GM19455 (cell line): ENCODE measurements around the gene NEDD8.

ENCODE experiments used
- ATAC-seq: cut with Tn5 transposase; IDR thresholded peaks from one replicate; pipeline ENCODE4 v1.9.1; 2021; ENCODE audit not compliant: unreplicated experiment

The NEDD8 gene

DNA sequence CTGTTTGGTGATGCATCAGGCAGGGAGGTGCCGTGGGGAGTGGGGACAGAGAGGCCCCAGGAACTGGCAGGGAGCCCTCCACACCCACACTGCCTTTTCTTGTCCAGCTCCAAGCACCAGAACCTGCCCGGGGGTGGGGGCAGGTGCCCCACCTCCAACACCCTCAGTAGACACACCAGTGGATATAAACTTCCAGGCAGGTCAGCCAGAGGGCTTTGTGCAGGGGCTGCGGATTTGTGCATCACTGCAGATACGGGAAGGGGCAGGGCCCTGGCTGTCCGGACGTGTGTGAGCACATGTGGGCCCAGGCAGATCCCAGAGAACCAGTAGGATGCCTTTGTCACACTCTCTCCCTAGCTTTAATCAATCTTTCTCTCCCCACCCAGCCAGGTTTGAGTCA is 32.1 kb upstream of the NEDD8 start:
- ATAC-seq: no peak

DNA sequence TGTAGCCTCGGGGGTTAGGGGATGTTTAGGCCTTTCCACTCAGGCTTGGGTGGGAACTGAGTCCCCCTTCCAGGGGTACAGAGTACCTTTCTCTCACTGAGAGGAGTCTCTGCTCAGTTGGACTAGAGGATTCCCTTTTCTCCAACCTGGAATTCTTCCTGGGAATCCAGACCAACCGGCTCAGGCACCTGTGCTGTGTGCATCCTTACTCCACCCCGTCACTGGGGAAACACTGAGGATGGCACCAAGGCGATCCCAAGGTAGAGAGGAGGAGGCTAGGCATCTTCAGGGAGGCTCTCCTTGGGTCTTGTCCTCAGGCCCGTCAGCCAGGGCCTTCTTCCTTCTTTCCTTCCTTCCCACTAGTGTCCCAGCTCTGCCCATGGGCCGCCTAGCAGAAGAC is 31.7 kb upstream of the NEDD8 start:
- ATAC-seq: no peak

DNA sequence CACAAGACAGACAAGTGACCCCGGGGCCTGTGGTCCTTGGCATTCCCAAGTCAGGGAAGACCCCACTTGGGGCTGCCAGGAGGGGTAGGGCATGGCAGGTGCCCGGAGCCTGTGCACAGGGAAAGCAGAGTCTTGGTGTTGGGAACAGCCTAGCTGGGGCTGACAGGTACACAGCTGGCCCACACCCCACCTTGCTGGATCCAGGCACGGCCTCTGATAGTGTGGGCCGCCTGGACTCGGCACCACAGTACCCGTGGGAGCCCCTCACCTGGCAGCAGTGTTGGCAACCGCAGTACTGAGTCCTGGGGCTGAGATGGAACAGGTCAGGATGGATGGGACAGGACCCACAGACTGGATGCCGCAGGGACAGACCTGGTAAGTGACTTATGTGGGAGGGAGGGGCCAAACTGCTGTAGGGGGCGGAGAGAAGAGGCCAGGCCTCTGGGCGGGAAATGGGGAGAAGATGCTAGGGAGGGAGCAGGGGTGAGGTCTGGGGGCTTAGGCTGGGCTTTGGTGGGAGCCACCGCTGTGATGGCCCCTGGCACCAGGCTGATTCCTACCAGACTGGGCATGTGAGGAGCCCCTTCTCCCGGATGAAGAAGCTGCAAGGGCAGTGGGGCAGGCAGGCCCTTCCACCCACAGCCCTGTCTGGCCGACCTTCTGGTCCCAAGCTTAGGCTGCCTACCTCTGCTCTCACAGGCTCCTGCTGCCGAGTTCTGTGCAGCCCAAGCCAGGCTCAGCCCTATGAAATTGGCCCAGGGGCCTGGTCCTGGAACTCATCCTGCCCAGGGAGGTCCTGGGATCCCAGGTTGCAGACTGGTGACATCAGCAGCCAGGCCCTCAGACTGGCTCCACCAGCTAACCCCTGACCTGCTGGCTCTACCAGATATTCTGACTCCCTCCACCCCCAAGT is 30.9 kb upstream of the NEDD8 start, which contains the start of gene TGM1:
TGM1 (minus strand) TSS at position 357 of the 913 bp plus-strand sequence. CDS start 825 bp downstream, outside the sequence.
- ATAC-seq: no peak

DNA sequence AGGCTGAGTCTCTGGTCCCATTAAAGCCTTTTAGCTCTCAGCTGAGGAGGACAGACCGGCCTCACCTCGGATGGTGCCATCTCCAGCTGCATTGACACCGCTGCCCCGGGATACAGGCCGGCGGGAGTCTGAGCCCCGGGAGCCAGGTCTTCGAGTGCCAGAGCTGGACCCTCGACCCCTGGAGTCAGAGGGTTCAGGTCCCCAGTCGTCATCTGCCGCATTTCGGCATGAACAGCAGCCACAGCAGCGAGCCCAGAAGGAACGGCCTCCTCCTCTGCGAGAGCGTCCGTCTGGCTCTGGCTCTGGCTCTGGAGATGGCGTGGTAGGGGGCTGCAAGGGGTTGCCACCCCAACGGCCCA is 29.8 kb upstream of the NEDD8 start:
- ATAC-seq: no peak

DNA sequence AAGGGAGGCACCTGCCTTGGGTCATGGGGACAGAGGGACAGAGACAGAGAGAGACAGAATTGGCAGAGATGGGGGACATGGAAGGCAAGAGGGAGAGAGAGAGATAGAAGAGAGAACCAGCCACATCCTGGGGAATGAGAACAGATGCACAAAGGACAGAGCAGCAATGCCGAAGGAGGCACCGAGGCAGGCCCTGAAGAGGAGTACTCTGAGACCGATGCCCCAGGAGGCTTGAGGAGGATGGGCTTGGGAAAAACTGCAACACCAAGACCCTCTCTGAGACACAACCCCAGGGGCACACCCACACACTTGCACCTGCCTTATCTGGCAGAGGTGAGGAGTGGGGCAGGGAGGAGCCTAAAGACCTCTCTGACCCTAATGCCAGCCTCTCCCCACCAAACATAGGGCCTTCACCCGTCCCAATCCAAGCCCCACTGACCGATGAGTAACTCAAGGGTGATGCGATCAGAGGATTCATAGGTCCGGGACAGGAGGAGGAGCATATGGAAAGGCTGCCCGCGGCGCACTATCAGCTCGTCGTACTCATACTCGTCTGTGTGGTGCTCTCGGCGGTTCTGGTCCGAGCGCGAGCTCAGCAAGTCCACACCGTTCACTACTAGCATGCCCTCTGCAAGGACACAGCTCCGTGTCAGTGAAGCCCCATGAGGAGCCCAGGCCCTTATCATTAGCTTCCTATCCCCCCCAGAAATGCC is 29.2 kb upstream of the NEDD8 start:
- no peak for ATAC-seq

DNA sequence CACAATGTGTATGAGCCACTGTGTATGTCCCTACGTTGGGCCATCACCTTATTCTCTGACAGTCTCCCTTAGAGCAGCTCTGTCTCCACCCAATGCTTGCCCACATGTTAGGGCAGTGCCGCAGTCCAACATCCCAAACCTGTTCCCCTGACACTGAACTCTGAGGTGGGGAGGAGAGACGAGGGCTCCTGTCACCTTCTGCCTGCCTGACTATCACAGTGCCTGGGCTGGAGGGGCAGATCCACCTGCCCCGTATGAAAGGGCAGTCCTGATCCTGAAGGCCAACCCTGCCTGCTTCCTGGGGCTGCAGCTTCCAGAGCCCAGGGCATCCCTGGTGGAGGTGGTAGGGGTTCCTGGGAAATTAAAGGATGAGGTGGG is 28.6 kb upstream of the NEDD8 start:
- ATAC-seq: no peak

DNA sequence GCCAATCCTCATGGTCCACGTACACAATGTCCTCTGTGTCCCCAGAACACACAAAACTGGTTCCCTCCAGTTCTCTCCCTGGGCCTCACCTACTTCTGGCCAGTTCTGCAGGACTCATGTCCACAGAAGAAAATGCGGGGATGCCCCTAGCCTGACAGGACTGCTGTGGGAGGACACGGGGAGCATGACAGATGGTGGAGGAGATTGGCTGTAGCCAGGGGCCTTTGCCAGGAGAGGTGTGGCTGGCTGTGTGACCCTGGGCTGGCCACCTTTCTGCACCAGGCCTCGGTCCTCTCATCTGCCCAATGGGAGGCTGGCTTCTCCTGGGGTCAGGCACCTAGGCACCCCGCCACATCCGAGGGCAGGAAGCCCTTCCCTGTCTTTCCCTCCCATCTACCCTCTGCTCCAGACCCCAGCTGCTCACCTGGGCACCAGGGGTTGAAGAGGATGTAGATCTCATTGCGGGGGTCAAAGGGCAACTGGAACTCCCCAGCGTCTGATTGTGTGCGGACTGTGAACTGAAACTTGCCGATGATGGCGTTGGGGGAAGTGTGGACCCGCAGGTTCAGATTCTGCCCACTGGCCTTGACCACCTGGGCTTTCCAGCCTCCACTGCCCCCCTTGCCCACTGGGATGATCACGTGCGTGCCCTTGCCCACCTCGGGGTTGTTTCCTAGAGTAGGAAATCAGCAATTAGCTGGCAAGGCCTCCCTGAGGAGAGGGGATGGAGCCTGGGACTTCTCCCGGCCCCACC is 28.0 kb upstream of the NEDD8 start:
- no peak for ATAC-seq

DNA sequence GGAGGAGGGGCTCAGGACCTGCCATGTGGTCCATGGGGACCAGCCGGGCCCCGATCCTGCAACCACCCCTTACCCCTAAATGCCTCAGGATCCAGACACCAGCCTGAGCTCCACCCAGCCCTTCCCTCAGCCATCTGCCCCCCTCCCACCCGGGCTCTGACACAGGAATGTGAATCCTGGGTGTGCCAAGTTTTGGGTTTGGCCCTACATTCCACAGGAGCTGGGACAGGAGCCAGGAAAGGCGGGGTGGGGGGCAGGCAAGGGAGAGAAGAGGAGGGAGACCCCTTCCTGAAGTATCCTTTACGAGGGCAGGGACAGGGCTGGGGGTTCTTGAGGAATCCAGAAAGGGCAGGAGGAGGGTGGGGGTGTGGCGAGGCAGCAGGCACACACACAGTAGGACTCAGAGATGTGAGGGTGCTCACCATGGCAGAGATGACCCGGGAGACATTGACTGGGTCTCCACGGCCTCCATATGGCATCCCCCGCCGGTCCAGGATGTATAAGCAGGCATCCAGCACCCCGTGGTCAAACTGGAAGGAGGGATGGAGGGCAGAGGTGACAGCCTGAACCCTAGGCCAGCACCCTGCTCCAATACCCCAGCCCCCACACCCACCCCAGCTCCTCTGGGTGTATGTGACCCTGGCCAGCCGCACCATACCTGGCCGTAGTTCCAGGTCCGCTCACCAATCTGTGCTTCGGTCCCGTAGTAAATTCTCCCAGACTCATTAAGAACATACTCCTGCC is 27.3 kb upstream of the NEDD8 start:
- ATAC-seq: no peak

DNA sequence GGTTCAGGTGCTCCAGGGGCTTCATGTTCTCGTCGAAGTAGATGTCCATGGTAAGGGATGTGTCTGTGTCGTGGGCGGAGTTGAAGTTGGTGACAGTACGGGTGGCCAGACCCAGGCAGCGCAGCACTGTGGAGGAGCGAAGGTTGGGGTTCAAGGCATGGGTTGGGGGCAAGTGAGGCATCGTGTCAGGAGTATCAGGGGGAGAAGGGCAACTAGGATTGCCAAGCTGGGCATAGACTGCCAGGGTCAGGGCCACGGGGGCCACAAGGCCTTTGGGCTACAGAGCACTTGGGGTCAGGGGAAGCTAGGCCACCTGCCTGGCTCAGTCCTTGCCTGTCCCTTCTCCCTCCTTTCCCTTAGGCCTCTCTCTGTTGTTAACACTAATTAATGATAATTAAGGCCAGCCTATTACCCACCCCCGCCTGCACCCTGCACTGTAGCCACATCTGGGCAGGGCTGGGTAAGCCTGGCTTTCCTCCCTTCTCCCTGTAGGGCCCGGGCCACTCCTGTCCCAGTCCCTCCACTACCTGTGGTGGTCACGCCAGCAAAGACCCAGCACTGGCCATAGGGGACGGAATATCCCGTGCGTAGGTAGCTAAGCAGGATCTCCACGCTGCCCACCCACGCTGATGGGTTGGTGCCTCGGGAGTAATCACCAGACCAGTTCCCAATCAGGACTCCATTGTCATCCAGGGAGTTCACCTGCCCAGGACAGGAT is 26.5 kb upstream of the NEDD8 start:
- ATAC-seq: no peak

DNA sequence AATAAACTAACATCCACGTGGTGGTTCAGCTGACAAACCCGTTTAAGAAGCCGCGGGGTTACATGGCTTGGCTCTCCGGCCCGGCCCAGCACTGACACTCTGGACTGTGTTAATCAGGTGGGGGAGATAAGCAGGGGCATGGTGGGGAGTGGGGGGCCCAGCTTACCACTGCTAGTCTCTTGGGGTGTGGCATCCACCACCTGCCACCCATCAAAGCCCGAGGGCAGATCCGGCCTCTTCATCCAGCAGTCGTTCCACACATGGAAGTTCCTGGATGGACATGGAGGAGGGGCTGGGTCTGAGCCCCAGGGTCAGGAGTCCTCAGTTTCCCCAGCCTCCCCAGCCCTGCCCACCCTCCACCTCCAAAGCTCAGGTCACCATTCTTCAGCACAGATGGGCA is 26.0 kb upstream of the NEDD8 start:
- no peak for ATAC-seq

DNA sequence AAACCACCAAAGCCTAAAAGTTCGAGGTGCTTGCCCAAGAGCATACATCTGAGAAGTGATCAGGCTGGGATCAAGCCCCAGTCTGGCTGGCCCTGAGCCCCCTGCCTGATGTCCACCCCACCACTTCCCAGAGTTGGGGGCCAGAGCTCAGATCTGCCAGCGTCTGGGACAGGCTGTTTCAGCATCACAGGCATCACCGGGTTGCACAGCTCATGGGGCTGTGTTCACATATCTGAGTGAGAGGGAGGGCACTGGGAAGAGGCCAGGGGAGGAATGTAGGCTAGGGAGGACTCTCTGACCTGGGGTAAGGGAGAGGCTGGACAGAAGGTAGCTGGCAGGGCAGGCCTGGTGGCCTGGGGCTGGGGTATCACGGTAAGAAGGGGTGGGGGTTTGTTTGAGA is 24.8 kb upstream of the NEDD8 start:
- no peak for ATAC-seq

DNA sequence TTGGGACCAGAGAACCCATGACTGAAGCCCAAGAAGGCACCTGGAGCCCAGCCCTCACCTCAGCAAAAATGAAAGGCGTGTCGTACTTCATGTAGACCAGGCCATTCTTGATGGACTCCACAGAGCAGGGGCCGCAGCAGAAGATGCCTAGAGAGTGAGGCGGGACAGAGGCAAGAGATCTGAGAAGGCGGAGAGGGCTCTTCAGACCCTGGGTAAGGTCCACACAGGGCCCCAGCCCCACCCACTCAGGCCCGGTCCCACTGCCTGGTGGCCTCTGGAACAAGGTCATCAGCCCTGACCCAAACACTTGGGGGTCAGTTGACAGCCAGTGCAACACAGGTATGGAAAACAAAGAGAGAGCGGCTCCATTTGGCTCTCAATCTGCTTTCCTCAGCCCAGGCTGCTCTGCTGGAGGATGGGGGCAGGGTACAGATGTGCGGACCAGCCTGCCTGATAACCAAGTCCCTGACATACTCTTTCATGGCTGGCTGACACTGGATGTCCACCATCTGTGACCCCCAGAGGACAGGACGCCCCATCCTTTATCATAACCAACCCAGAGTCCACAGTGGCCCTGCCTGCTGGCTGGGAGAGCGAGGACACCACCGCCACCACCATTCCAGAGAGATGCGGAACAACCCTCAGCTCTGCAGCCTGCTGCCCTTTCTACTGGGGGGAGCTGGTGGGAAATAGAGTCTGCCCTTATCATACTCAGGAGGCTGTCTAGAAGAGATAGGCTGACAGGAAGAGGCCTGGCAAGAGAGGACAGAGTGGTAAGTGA is 24.0 kb upstream of the NEDD8 start:
- ATAC-seq: no peak

DNA sequence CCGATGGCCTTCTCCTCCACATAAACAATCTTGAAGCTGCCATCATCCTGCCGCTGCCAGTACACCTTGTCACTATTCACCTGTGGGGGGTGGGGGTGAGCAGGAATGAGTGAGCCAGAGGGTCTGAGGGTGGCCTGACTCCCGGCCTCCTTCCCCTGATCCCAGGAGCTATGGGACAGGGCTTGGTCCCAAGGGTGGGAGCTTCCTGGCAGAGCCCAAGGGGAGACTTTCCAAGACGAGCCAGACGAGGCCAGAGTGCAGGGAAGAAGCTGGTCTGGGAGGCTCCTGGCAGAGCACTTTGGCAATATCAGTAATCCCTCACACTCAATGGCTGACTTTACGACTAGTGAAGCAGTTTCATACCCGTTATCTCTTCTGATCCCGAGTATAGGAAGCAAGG is 23.3 kb upstream of the NEDD8 start:
- ATAC-seq: no peak

DNA sequence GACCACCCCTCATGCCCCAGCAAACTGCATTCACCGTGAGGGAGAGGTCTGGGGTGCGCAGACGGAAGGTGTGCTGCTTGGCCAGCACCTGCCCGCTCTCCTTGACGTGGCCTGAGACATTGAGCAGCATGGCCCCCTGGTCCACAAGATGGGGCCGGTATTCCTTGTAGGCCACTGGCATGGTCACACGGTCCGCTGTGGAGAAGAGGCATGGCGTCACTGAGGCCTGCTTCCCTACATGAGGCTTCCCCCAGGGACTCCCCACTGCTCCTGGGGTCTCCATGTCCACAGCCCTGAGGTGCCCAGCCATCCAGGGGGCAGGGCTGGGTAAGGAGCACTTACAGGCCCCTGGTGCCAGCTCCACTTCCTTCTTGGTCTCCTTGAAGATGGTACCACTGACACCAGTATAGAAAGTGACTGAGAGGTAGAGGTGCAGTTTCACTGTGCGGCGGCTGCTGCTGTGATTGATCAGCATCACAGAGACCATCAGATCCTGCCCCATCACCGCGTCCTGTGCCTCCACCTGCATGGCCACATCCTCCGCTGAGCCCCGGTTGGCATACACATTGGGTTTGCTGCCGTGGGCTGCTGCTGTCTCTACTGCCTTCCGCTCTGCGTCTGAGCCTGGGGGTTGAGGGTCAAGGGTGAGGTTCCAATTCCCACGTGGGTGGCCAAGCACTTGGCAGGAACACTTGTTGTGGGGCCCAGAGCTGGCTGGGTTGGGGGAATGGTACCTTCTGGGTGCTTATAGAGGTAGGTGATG is 22.6 kb upstream of the NEDD8 start:
- no peak for ATAC-seq

DNA sequence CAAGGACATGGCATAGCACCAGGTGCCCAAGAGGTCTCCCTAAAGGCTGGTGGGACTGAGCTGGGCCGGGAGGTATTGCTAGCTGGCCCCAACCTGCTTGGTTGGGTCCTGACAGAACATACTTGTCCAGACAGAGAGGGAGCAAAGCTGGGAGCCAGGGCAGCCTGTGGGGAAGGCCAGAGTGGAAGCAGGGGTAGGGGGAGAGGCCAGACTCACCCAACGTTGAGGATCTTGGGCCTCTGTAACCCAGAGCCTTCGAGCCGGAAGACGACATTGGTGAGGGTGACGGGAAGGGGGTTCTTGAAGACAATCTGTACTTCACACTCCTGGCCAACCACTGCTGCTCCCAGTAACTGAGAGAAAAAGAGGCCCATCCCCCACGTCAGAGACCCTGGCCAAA is 21.8 kb upstream of the NEDD8 start:
- ATAC-seq: no peak

DNA sequence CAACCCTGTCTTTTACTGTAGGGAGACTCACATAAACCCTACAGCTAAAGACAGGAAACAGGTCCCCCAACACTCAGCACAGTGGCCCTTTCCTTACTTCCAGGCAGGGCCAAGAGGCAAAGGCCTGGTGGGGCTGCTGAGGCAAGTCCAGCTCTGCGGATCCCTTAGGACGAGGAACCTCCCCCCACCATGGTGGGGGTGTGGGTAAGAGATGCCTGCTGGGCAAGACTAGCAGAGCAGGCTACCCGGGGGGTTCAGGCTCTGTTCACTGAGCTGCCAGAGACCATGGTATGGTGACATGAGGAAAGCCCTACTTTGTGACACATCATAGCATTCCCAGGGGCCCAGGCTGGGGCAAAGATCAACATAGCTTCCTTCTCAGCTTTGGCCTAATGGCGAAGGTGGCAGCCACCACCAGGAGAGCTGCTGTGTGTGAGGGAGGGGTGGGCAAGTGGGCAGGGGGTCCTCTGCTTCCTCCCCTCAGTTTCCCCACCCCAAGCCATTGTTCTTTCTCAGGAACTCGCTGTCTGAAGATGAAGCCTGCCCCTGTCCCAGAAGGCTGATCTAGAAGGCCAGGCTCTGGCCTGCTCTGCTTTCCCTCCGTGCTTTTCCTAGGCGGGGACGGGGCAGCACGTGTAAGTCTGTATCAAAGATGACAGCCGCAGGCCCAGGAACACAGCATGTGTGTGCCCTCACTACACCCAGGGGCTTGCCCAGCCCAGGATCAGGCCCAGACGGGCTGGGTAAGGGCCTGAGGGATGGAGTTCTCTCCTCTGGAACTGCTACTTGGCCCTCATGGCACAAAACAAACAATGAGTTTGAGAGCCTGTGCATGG is 20.3 kb upstream of the NEDD8 start:
- no peak for ATAC-seq

DNA sequence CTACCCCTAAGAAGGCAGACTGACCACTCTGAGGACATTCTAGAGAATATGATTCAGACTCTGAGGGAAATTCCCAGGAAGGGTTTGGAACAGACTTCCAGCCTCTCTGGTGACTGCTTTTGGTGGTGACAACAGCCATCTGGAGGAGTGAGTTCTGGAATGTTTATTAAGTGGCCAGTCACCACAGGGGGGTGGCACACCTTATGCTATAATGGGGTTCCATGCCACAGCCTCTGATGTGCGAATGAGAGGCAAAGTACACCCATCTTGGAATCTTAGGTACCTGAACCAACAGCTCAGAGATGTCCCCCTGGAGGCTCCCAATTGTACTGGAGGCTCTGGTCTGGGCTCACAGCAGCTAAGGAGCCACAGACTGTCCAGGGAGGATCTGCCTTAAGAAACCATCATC is 19.7 kb upstream of the NEDD8 start:
- ATAC-seq: no peak

DNA sequence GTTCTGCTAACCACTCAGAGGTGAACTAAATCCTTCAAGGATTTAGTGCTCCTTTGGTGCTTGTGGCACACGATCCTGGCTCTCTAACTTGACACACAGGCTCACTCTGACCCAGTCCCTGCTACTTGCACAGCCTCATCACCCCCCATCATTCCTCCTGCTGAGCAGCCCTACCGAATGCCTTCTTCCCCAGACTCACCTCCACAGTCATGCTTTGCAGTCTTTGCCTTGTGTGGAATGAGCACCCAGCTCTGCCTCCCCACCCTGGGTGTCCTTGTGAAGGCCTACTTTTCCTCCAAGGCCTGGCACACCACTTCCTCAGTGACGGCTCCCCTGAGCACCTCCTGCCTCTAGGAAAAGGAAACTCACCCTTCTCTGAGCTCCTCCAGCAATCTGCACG is 18.2 kb upstream of the NEDD8 start:
- no peak for ATAC-seq
